SKM-1 treated with dmso at 0.1 percent for 144 hours (cell line): ENCODE data around the gene CTPS2.
"Not testable (repeated sequence)": the region's sequence is repeated elsewhere in the genome, so short reads cannot be mapped to it uniquely, and the experiment has no call there.

Experiments
- DNase-seq: peaks from one replicate; lab custom pipeline; 2025; ENCODE audit not compliant: unreplicated experiment; lab: John Stamatoyannopoulos, UW

The CTPS2 gene

DNA sequence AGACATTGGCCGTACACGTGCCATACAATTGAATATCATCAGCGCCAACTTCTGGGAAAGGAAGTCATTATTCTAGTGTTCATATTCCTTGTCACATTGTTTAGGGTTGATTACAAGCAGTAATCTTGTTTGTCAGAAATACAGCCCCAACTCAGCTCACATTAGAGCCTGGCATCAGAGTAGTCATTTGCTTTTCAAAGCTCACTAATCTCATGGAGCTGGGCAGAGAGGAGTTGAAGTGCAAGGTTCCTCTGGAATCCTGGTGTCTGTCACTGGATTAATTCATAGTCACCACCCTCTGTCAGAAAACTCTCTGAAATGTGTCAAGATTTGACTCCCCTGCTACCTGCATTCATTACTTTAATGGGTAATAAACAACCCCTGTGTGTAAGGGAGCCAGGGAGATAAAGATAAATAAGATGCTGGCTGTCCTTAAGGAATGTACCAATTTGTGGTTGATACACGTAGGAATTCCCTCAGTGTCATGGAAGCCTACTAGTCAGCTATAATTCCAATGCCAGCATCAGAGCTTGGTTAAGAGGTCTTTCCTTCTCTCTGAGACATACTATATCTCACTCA, 106.2 kb downstream of the CTPS2 start:
- no peak for DNase-seq

DNA sequence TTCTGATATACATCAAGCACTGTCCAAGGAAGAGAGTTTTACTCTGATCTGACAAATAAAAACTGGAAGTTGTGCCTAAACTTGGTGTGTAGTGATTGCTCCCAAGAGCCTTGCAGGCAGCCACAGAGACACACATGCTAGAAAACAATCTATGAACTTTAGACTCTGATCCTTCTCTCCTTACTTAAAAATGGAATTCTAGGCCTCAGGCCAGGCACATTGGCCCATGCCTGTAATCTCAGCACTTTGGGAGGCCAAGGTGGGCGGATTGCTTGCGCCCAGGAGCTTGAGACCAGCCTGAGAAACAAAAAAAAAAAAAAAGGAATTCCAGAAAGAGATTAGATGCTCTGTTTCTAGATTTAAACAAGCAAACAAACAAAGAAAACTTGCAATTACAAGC, 108.1 kb downstream of the CTPS2 start:
- no peak for DNase-seq

DNA sequence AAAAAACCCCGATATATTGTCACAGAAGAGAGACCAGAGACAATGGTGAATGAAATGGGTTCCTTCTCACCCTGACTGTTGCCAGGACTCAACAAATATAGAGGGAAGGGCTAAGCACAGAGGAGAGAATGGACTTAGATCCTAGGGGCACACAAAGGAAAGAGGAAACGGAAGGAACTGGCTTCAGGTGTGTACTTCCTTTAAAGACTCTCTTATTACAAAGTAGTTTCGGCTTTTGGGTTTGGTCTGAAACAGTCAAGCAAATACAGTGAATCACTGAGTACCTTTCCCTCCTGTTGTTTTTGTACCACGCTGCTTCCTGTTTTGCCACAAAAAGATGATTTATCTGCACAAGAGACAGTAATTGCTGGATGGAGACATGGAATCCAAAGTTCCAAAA, 108.6 kb downstream of the CTPS2 start:
- no peak for DNase-seq

DNA sequence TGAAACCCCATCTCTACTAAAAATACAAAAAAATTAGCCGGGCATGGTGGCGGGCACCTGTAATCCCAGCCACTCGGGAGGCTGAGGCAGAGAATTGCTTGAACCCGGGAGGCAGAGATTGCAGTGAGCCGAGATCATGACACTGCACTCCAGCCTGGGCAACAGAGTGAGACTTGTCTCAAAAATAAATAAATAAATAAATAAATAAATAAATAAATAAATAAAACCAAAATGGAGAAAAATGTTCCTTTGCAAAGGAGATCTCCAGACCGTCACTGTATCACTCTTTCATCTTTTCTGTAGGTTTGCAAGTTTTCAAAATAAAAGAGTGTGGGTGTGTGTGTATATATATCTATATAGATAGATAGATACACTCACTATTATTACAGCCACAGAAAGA, 109.2 kb downstream of the CTPS2 start:
- DNase-seq, result not testable (repeated sequence)

DNA sequence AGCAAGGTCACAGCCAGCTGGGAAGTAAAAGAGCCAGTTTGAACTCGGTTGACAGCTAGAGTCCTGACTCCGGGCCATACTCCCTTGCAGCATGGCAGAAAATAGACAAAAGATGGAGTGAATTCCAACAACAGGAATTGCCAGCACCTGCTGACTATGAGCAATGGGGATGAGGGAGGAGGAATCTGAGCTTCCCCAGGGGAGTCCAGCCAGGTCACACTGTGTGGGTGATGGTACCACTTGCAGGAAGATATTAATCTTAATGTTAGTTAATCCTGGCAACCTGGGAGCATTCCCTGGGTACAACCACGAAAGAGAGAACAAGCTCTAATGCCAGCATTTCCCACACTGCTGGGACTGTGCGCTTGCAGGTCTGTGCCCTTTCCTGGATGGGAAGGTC, 110.6 kb downstream of the CTPS2 start:
- no peak for DNase-seq

DNA sequence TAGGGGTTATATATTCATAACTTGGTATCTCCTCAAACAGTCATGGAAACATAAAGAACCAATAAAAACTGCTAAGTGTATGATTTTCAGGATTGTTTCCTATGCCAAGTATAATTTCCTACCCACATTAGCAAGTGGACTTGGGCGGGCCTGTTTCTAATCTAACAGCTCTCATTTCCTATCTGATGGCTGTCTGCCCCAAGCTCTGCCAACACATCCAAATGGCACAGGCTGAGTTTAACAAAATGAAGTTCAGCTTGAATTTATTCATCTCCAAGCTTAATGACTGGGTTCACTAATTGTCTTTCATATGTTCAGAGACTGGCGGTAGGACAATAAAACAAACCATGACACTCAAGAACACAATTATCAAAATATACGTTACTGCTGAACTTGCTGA, 118.0 kb downstream of the CTPS2 start:
- no peak for DNase-seq

DNA sequence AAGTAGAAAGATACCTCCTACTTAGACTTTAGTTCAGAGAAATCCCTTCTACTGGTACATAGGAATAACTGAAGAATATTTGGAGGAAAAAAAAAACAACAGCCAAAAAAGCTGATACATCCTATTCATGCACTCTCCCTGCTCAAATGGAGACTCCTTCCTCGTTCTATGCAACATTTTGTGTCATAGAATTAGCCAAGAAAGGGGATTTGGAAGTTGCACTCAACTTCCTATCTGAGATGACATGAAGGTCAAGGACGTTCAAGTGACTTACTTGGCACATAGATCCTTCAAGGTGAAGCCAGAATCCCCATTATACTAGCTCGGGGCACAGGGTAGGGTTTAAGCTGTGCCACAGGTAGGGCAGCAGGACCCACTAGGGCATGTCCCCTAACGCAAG, 118.7 kb downstream of the CTPS2 start:
- DNase-seq, result no peak

DNA sequence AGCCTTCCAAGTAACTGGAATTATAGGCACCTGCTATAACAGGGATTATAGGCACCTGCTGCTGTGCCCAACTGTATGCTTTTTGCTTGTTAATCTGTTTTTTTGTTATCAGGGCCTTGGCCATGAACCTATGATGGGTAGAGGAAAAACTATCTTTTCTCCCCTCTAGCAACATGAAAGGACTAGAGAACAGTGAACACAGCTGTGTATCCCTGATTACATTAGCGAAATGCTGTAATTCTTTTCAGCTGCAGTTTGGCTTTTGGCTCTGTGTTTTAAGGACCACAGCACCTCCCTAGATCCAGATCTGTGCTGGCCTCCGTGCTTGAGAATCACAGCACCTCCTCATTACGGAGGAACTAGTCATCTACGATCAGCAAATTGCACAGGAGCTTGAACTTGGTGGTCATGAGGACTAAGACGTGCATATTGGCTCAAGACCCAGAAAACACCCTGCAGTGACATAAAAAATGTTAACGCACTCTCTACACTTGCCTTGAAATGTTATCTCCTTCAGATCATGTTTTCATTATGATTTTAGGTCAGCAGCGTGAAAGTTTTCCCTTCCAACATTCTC, 120.2 kb downstream of the CTPS2 start:
- DNase-seq, result no peak

DNA sequence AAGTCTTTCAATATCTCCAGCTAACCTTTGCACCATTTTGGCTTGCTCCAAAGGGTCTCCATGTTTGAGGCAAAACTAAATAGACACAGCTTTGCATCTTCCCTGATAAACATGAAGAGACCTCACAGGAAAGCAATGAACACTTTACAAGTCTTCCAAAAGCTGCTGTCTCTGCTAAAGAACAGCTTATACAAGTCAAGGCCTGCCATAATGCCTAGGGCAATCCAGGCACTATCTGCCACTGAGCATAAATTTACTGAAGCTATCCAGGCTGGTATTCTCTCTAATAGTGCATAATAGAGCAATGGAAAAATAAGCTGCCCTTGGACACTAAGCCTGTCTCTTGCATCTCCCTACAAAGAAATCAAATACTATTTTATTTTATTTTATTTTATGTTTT, 122.6 kb downstream of the CTPS2 start:
- no peak for DNase-seq

DNA sequence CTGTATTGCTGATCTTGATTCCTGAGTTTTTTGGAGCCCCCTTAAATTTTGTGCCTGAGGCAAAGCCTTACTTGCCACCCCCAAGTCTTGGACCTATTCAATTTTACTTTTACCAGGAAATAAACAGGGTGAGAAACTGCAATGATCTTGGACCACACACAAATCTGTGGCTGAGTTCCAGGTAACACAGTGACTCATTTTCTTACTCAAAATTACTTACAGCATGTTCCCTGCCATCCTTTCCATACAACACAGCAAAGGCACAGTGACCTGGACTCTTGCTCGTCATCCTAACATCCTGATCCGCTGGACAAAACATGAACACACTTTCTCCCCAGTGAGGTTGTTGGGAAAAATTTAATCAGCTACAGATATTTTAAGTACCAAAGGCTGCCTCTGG, 123.3 kb downstream of the CTPS2 start:
- no peak for DNase-seq

DNA sequence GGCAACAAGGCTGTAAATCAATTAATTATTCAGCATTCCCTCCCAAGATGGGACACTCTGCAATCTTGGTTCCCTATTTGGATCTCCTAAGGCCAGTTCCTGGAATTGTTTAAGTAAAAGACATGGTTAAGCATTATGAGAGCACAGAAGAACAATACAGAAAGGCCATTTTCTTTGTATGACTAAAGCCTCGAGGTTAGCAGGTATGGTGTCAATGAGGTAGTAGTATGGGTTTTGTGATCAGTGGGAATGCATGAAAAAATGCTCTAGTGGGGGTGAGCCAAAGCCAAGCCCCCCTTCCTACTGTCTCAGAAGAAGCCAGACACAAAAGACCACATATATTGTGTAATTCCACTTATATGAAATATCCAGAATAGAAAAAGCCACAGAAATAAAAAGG, 124.2 kb downstream of the CTPS2 start:
- DNase-seq, result no peak

DNA sequence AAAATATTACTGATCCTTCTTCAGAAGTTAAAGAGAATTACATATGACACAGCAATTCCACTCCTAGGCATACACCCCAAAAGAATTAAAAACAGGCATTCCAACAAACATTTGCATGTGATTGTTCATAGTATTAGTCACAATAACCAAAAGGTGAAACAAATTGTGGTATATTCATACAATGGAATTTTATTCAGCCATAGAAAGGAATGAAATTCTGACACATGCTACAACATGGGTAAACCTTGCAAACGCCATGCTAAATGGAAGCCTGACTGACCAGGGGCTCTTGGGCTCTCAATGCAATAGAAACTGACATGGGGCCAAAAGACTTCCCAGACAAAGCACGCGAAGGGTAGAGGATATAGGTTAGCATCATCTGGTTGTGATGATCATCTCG, 124.6 kb downstream of the CTPS2 start:
- DNase-seq, result no peak

DNA sequence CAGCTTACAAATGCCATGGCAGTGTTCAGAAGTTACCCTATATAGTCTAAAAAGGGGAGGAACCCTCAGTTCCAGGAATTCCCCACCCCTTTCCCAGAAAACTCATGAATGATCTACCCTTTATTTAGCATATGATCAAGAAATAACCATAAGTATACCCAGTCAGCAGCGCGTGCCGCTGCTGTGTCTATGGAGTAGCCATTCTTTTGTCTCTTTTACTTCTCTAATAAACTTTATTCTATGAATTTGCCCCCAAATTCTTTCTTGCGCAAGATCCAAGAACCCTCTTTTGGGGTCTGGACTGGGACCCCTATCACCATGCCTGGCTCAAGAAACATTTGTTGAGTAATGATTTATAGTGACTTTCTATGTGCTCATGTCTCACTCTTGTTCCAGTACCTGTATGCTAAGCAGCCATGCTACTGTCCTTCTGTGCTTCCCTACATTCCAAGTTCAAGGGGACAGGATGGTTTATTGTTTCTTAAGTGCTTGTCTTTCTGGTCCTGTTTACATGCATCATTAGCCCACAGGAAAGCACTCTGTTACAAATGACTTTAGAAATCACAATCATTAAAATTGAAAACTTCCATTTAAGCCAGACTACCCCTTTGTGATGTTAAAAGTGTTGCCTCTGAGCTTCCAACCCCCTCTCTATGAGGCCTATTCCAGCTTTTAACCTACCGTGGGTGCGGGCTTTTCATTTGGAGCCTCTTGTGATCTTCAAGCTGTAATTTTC, 125.9 kb downstream of the CTPS2 start:
- DNase-seq, result no peak

DNA sequence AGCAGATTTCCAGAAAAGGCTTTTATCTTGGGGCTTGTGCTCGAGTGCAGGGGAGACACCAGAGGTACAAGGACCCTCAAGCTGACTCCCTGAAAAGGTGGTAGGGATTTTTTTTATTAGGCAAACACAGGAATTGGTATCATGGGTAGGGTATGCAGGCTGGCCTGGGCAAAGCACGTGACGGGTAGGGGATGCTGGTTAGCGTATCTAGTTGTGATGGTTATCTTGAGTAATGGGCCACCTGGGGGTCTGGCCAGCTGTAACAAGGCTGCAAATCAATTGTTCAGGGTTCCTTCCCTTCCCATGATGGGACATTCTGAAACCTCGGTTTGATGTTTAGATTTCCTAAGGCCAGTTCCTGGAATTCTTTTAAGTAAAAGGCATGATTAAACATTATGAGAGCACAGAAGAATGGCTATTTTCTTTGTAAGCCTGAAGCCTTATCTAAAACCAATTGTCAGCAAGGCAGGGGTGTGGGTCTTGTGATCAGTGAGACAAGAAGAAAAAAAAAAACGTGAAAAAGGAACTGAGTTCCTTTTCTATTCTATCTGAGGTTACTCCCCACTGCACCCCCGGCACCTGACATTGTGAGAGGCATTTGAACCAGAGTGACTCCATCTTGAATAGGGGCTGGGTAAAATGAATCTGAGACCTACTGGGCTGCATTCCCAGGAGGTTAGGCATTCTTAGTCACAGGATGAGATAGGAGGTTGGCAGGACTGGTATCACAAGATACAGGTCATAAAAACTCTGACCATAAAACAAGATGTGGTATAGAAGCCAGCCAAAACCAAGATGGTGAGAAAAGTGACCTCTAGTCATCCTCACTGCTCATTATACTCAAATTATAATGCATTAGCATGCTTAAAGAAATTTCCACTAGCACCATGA, 126.7 kb downstream of the CTPS2 start:
- no peak for DNase-seq

DNA sequence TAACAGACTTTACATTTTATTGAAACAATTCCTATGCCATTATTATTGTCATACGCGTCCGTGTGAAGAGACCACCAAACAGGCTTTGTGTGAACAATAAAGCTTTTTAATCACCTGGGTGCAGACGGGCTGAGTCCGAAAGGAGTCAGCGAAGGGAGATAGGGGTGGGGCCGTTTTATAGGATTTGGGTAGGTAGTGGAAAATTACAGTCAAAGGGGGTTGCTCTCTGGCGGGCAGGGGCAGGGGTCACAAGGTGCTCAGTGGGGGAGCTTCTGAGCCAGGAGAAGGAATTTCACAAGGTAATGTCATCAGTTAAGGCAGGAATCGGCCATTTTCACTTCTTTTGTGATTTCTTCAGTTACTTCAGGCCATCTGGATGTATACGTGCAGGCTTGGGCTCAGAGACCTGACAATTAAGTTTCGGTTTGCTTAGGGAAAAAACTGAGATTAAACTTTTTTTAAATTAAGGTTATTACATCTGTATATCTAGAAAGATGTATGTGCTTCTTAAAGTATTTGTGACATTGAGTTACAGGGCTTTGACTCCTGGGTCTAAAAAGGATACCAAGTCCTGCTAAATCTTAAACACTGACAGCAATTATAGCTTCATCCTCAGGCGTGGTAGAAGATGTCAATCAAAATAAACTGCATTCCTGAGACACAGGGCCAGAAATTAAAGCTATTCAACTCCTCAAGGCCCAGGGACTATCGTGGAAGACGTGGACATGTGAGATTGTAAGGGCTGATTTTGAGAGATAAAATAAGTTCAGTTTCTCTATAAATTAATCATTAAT, 132.3 kb downstream of the CTPS2 start:
- not testable (repeated sequence) for DNase-seq

DNA sequence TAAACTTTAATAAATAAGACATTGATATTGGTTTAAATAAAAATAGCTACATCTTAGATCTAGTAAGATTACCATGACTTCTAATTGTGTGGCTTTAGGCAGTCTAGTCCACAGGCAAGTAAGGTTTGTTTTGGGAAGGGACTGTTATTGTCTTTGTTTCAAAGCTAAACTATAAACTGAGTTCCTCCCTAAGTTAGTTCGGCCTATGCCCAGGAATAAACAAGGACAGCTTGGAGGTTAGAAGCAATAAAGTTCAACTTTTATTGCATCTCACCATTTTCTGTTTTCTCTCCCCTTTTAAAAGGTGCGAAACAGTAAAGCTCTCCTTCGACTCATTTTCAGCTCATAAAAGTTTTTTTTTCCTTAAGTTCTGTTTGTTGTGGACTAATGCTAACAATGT, 133.0 kb downstream of the CTPS2 start:
- no peak for DNase-seq

DNA sequence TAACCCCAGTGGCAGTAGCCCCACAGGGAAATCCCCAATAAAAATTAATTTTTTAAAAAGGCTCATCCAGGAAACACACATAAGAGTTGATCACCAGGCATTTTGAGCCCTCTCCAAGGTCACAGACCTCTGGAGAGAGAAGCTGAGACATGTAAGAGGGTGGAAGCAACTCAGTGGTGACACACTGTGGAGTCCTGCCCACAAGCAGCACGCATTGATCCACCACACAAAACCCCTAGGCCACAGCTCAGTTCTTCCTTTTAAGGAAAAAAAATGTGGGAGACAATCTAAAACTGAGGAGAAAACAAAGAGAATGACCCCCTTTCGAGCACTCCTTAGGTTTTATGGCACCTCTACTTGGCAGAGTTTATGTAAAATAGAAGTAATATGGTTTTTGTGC, 134.3 kb downstream of the CTPS2 start:
- DNase-seq, result no peak

DNA sequence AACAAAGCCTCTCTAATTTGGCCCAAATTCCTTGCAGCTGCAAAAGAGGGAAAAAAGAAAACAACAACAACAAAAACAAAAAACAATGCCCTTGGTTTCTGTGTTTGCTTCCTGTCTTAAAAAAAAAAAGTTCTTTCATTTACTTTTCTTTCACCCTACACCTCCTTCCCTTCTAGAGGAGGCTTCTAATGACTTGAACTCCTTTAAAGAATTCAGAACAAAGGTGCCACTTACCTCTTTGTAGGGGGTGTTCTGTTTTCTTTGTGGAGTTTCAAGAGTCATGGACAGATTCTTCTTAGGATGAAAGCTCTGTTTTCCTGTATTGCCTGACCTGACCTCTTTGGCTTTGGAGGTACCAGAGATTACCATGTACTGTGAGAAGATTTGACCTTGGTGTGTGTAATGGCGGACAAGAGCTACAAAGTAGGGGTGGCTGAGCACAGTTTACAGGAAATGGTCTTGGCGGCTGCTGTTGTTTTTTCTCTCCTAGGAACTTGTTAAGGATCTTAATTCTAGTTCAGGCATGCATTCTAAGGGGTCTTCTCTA, 134.9 kb downstream of the CTPS2 start:
- DNase-seq, result no peak

DNA sequence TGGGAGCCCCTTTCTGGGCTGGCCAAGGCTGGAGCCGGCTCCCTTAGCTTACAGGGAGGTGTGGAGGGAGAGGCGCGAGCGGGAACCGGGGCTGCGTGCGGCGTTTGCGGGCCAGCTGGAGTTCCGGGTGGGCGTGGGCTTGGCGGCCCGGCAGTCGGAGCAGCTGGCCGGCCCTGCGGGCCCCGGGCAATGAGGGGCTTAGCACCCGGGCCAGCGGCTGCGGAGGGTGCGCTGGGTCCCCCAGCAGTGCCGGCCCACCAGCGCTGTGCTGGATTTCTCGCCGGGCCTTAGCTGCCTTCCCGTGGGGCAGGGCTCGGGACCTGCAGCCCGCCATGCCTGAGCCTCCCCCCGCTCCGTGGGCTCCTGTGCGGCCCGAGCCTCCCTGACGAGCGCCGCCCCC, 137.1 kb downstream of the CTPS2 start:
- DNase-seq, result not testable (repeated sequence)

DNA sequence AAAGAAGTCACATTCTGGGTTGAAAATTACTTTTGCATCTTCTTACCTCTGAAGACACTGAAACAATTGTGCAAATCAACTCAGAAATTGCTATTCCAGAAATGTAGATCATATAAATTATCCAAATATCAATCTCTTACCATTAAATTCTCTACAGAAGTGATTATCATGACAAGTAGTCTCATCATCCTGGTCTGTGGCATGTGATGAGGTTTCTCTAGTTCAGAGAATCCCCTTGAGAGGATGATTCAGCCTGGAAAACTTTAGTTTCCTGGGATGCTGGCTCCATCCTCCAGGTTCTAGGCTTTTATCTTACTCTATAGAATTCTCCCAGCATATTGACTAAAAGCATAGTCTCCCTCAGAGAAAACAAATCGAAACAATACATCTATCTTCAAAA, 138.7 kb downstream of the CTPS2 start:
- DNase-seq, result no peak

DNA sequence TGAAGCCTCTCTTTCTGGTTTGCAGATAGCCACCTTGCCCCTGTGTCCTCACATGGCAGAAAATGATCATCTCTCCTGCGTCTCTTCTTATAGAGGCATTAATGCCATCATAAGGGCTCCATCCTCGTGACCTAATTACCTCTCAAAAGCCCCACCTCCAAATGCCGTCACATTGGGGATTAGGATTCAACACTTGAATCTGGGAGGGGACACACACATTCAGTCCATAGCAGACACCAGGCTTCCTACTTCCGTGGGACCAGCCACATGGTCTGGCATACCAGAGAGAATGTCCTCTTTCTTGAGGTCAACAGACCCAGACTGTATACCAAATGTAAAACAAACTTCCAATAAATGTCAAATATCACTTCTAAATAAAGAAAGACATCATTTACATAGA, 144.8 kb downstream of the CTPS2 start:
- DNase-seq, result no peak
